Stimulated activated CD4-positive, alpha-beta T cell treated with anti-CD3 and anti-CD28 coated beads, Interleukin-4, amount 100 ng/mL, for 48 hours (primary cell): ENCODE data around the gene TRMT61A.

Source experiments
- DNase-seq, 2 donors: peaks; one replicate each; pipeline ENCODE4 v3.0.0-alpha.2; 2020; ENCODE audit warnings: low read depth in 2 of 2

TRMT61A gene

DNA sequence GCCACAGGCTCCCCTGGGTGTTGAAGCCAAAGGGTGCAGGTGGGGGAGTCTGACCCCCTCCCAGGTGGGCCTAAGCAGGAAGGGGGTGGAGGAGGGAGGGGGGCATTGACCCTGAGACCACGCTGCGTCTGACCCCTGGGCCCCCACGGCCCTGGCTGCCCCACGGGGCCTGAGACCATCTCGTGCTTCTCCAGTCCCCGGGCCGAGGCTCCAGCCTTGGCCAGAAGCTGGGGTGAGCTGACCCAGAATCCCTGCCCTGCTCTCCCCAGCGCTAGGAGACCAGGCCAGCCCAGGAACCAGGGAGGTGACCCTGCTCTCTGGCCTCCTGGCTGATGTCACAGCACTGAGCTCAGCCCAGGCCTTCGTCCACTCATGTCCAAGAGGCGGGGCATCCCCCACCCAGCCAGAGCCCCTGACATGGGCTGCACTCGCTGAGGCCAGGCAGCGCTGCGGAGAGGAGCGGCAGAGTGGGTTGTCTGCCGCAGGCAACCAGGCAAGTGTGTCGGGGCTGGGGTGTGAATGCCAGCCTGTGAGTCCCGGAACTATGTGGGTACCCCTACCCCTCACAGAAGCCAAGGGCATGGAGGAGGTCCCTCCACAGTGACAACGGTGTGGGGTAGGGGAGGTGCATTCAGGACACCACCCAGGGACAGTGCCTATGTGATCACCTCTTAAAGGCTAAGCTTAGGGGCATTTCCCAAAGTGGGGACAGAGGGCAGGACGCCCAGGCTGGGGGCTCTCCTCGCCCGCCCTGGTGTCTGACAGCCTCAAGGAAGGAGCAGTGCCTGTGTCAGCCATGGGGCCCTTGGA lies 6.3 kb downstream of the TRMT61A start:
- no peak for DNase-seq

DNA sequence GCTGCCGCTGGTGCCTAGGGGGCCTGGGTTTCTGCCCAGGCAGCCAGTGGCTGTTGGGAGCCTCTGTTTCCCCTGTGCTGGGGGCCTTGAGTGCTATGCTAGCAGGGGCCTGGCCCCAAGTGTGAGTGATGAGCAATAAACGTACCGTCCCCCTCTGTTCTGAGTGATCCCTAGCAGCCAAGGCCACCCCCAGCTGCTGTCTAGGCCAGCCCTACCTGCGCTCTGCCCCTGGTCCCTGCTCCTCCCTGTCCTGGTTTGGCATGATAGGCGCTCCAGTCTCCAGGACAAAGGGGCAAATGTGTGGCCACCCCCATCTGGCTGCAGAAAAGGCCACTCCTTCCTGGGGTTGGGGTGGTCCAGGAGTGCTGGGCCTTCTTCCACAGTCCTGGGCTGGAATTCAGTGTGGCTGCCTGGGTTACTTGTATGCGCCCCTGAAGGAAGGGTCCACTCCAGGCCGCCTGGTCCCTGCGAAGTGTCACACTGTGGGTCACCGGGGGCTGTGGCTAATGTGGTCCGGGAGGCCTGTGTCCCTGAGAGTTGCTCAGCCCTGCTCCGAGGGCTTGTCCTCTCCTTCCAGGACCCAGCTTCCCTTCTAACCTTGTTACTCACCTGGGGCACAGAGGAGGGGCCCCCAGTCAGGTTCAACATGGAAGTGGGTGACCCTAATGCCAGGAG lies 7.0 kb downstream of the TRMT61A start:
- DNase-seq: no peak

DNA sequence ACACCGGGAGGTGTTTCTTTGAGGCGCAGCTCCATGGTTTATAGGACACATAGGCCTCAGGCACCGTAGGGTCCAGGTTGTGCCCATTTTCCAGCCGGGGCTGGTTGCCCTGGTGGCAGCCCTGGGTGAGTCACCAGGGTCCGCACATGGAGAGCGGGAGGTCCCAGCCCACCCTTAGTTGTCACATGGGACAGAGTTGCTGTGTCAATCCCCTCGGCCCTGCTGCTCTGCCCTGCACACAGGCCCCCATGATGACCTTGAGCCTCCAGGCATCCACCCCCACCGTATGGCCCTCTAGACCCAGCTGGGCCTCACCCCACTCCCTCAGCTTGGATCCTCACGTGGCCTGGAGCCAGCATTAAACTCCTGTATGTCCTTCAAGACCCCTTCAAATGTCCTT lies 7.7 kb downstream of the TRMT61A start:
- no peak for DNase-seq

DNA sequence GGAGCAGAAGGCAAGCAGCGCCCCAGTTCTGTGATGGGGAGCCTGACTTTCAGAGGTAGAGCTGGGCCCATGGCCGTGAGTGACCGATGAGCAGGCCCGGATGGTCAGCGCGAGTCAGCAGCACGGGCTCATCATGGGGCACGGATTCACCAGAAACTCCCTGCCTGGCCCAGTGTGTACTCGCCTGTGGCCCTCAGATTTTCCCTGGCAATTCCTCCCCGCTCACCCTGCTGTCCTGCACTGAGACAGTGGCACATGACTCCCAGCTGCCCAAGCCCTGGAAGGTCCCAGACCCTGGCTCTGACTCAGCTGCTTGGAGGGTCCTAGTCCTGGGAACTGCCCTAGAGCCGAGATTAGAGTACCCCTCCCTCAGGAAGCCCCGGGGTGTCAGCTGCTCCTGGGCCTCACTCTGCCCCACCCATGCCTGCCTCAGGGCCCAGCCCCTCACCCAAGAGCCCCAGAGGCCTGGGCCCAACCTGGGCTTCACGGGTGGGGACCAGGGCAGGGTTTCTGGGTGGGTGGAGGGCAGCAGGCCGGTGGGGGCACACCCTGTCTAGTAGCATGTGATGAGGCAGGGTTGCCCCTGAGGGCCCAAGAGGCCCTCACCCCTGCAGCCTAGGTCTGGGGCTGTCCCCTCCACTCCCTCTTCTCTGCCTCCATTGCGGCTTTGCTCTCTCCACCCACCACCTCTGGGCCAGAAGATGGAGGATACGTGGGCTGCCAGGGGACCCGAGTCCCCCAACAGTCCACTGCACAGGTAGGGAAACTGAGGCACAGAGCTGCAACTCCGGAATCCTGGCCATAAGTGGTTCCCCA lies 8.4 kb downstream of the TRMT61A start:
- DNase-seq: no peak

DNA sequence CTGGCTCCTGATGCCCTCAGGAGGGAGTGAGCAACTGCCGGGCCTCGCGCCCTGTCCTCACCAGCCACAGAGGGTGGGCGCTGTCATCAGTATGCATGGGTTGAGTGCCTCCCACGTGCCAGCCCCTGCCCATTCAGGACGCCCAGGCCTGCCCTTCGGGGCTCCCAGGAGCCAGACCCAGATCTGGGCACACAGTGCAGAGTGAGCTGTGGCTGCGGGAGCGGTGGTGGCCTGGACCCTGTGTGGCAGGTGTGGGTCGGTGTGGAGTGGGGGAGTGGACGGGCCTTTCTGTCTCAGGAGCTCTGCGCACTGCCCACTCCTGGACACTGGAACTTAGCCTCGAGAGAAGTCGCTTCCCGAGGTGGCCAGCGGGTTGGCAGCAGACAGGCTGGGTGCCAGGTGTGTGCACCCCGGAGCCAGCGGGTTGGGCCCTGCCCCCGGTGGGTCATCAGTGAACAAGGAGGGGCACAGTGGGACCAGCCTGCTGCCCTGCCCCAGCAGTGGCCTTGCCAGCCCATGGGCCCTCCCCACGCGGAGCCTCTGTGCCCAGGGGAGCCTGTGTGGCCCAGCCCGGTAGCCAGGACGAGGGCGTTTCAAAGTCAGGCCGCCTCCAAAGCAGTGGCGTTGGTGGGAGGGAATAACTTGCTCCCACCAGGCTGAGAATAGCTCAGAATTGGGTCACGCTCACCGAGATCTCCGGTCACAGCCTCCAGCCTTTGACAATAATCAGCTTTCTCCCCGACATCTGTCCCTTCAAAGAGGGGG lies 9.5 kb downstream of the TRMT61A start:
- no peak for DNase-seq

DNA sequence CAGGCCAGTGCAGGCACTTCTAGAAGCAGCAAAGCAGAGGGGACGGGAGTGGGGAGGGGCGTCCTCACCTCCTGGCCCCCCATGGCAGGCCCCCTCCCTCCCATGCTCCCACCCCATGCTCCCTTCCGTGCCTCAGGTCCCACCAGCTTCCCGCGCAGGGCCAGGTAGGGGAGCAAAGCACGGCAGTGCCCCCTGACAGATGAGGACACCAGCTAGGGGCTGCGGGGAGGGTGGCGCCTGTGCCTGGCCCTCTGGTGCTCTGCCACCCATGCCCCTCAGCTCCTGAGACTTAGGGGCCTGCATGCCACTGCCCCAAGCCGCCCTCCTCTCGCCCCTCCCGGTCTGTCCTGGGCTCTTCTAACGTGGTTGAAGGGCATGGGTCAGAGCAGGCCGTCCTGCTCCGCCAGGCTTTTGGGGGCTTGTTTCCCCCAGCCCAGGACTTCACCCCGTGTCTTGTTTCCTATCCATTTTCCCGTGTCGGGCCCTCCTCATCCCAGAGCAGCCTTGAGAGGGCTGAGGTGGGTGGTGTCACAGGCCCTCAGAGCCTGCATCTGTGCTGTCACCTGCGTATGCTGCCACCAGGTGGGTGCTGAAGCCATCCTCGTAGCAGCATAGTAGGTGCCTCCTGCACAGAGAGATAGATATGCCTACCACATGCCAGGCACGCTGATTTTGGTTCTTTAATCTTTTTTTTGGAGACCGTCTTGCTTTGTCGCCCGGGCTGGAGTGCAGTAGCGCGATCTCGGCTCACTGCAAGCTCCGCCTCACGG lies 10.2 kb downstream of the TRMT61A start:
- DNase-seq: no peak

DNA sequence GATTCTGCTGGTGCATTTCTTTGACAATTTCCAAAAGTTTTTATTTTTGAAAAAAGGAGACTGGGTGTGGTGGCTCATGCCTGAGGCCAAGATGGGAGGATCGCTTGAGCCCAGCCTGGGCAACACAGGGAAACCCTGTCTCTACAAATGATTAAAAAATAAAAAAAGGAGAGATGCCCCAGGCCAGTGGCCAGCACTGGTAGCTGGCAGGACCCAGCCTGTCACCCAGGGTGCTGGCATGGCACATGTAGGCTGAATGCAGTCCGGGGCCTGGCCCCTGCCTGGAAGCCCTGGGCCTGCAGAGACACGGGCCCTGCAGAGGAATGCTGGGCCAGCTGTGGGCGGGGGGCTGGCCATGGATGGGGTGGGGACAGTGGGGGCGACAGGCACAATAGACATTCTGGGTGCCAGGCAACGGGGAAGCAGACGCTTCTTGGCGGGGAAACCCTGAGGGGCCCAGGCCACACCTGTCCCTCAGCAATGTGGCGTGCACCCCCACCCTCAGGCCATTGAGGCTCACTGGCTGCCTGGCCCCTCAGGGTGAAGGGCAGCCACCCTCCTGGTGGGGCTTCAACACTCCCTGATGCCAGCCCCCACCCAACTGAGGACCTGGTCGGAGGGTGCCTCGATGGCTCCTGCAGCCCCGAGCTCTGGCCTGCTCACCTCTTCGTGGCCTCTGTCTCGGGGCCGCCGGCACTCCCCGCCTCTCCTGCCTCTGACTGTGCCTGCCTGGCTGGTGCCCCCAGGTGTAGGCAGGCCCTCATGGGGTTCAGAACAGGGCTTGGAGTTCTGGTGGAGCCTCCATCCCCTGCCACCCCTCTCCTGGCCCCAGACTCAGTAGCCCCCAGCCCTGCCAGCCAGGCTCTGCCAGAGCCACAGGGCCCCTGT lies 12.1 kb downstream of the TRMT61A start:
- no peak for DNase-seq

DNA sequence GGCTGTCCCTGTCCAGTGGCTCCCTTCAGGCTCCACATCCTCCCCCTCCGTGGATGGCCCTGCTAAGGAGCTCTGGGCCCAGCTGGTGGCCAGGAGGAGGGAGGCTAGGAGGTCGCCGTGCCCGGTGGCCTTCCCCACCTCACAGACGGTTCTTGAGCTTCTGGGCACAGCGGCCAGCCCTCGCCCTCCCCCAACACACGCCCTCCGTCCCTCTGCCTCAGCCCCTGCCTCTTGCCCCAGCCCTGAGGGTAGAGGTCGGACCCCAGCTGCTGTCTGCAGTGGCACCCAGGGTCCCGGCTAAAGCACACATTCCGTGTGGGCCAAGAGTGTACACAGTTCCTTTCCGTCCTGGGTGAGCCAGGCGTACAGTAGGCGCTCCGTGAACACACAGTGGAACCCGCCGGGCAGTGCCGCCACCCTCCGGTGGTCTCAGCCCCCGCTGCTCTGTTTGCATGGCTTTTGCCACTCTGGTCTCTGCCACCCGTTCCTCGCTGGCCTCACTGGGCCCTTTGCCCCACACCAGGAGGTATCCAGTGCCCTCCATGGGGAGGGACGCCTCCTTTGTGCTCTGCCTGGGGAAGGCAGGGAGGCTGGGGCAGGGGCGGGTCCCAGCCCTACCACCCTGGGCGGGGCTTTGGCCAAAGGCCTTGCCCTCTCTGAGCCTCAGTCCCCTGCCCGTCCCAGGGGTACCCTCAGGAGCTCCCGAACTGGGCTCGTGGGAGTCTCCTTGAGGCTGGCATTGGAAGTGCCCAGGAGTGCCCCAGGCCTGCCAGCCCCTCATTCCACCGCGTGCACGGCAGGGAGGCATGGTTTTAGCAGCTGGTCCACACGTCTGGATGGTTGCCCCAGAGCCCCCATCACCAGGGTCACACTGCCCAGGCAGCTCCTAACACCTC lies 13.0 kb downstream of the TRMT61A start:
- no peak for DNase-seq

DNA sequence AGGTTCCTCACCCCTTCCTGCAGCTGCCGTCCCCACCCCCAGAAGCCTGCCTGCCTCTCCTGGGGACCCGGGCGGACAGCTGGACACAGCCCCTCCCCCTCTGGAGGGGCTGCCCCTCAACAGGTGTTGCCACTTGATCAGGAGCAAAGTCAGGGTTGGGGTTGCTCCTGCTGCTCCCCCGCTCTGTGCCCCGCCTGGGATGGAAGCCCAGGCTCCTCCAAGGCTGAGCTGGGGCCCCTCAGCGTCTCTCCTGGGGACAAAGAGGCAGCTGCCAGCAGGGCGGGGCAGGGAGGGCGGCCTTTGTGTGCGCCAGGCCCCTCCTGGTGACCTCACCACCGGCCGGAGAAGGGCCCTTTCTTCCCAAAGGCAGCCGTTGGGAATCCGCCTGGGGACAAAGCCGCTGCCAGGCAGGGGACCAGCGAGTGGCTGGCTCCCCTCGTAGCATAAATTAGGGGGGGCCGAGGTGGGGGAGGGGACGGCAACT lies 13.7 kb downstream of the TRMT61A start:
- no peak for DNase-seq

DNA sequence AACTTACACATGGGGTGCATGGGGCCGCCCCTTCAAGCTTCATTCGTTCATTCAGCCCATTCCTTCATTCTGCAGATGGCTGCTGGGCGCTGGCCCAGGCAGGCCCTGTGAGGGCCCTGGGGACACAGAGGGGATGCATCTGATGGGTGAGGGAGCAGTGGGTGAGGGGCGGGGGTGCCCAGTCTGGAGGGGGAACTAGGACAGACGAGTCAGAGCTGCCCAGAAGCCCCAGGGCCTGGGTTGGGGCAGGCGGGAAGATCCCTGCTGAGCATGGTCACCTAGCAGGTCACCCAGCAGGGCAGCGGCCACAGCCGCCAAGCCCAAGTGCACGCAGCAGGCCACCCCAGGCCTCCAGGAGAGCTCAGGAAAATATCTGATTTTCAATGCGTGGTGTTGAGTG lies 14.1 kb downstream of the TRMT61A start:
- no peak for DNase-seq

DNA sequence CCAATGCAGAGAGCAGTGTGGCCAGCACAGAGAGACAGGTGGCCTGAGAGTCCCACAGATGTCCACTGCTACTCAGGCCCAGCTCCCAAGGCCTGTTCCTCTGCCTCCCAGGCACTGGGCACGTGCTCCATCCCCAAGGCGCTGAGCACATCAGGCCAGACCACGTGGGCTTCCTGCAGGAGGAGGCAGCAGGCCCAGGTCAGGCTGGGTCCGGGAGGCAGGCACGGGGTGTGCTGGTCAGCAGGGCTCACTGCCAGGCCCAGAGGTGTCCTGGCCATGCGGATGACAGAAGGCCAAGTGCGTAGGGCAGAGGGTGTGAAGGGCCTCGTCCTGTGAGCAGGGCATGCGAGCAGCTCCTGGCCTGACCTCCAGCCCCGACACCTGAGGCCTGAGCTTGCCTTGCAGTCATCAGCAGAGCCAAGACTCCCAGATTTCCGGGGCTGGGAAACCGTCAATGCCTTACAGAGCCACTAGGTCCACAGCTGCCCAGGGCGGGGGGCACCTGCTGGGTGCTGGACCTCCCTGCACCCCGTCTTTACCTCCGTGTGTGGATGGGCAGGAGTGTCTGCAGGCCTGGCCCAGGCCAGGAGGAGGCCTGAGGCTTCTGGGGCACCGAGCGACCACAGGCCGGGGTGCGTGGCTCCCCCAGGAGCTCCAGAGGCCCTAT lies 14.9 kb downstream of the TRMT61A start:
- DNase-seq: no peak

DNA sequence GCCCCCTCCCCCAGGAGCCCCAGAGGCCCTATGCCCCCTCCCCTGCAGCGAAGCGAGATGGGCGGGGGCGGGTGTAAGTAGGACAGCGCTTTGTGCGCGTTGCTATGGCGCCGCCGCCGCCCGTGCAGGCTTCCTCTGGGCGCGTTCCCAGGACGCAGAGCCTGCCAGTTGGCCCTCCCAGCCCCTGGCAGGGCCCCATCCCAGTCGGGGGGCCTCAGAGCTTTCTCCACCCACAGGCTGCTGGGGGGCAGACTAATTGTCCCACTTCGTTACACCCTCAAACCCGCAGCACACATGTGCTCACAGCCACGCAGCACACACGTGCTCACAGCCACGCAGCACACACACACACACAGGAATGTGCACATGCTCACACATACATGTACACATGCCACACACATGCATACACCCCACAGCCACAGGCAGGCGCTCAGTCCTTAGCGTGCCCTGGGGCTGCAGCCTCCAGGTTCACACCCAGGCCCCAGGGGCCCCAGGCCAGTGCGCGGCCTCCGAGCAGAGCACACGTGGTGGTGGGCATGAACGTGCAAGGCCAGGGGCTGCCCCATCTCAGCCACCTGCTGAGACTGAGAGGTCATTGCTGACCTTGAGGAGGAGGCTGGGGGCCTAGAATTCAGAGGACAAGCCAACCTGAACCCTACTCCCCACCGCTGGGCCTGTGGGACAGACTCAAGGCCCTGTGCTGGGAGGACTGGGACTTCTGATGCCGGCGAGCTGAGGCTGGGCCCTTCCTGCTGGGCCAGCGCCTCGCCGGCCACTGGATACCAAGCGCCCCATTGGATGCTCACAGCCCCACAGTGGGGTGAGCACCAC lies 15.6 kb downstream of the TRMT61A start:
- no peak for DNase-seq

DNA sequence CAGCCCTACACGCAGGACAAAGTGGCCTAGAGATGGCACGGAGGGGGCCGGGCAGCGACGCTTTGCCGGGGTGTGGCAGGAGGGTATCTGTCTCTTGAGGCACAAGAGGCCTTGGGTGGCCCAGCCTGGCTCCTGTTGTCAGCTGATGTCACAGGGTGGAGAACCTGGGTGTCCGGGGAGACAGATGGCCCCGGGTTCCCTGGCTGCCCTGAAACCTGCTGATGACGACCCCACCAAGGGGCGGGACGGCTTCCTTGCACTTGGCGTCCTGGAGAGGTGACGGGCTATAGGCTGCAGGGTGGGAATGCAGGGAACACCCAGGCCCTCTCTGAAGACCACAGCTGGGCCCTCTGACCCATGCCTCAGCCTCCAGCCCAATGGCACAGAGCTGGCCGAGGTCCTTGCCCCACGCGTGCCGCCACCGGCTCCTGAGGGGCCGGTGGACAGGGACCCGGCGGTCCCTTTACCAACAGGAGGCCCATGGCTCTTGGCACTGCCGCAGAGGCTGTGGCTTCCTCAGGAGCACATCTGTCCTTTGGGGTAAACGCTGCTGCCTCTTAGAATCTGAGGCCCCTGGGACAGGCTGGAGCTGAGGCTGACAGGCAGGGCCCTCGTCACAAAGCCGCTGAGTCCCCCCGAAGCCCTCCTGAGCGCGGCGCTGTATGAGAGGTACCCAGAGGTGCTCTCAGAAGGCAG lies 16.4 kb downstream of the TRMT61A start:
- no peak for DNase-seq

DNA sequence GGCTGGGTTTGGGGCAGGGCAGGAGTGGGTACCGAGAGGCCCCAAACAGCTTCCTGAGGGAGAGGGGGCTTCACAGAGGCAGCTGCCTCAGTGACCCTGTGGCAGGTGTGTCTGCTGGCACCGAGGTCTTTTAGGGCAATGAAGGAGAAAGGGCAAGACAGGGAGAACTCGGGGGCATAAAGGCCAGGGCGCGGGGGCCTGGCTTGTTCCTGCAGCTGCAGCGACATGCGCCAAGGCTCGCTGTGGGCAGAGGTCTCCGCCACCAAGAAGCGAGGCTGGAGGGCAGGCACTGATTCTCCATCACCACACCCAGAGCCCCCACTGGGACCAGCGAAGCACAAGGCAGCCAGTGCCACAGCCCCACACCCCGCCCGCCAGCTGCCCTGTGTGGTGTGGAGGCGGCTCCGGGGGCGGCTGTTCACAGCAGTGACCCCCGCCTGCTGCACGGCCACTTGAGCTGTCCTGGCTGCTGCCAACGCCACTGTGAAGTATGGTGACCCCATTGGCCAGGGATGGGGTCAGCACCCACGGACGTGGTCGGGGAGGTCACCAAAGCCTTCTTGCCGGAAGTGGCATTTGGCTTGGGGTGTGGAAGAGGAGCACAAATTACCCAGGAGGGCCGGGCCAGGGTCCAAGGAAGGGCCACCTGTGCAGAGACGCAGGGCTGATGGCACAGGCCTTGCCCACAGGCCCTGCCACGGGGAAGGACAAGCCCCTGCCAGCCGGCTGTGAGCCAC lies 17.1 kb downstream of the TRMT61A start:
- no peak for DNase-seq

DNA sequence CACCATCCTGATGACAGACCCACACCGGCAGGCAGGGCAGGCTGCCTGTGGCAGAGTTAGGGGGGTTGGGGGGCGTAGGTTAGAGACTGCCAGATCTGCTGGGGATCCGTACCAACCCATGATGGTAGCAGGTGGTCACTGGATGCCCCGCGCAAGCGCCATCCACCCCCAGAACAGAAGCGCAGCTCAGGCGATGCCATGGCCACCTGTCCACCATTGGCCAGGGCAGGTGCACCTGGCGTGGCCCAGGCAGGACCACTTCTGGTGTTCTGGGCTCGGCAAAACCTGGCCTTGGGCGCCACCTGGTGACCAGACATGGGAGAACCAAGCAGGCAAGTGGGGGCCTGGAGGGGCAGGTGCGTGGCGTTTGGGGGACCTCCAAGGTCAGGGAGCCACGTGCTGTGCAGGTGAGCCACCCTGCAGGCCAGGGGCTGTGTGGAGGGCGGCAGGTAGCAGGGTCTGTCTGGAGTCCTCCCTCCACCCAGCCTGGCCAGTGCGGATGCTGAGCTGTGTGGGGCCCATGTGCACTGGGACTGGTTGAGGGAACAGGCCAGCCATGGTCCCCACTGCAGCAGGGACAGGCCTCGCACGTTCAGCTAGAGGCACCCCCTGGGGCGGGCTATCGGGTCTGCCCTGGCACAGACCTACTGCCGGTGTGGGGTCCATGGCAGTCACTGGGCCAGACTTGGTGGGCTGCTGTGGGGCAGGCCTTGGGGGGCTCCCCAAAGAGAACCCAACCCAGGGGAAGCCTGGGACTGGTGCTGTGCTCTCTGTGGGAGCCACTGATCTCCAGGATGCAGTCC lies 17.9 kb downstream of the TRMT61A start:
- peak; percentile 66 to 75 for DNase-seq
